ENCODE results near the gene TMEM106C.

The TMEM106C gene, protein sequence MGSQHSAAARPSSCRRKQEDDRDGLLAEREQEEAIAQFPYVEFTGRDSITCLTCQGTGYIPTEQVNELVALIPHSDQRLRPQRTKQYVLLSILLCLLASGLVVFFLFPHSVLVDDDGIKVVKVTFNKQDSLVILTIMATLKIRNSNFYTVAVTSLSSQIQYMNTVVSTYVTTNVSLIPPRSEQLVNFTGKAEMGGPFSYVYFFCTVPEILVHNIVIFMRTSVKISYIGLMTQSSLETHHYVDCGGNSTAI

DNA sequence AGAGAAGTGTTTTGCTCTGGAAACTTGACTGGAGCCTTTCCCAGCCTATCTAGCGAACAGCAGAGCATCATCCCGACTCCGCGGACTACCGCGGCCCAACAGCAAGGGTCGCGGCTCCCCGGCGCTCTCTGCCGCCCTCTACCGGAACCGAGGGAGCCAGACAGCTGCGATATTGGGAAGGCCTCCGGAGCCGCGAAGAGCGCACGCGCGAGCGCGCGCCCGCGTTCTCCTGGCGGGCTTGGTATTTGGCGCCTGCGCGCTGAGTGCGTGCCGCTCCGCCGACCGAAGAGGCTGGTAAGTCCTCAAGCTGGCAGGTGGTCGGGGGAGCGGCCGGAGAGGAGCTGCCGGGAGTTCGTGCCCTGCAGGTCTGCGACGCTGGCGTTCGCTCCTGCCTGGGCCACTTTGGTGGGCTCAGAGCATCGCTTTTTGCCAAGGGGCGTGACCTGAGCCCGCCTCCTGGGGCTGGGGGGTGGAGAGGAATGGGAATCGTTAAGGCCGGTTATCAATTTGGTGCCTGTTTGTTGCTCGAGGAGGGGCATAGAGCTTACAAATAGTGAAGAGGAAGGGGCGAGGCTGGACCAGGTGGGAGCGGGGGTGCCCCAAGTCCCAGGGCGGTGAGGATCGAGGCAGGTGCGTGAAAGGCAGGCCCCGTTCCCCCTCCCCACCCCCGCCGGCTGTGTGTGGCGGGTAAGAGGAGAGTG is at the start of gene TMEM106C:
Gene TMEM106C (plus strand): TSS at position 257 of the 701 bp plus-strand sequence. CDS start 641 bp downstream, outside the sequence.
- TF ChIP-seq, protein P1, sequence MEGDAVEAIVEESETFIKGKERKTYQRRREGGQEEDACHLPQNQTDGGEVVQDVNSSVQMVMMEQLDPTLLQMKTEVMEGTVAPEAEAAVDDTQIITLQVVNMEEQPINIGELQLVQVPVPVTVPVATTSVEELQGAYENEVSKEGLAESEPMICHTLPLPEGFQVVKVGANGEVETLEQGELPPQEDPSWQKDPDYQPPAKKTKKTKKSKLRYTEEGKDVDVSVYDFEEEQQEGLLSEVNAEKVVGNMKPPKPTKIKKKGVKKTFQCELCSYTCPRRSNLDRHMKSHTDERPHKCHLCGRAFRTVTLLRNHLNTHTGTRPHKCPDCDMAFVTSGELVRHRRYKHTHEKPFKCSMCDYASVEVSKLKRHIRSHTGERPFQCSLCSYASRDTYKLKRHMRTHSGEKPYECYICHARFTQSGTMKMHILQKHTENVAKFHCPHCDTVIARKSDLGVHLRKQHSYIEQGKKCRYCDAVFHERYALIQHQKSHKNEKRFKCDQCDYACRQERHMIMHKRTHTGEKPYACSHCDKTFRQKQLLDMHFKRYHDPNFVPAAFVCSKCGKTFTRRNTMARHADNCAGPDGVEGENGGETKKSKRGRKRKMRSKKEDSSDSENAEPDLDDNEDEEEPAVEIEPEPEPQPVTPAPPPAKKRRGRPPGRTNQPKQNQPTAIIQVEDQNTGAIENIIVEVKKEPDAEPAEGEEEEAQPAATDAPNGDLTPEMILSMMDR (IDR thresholded peaks at IDR 0.05; ENCODE audit: low read length, missing control alignments), result peak; percentile 91
- H3K4me3 ChIP-seq (replicated peaks; ENCODE audit: low read depth, low read length), result peak within 1 kb of the TSS; percentile 88
- peak; percentile 91 for DNase-seq (ENCODE audit: low read depth)

DNA sequence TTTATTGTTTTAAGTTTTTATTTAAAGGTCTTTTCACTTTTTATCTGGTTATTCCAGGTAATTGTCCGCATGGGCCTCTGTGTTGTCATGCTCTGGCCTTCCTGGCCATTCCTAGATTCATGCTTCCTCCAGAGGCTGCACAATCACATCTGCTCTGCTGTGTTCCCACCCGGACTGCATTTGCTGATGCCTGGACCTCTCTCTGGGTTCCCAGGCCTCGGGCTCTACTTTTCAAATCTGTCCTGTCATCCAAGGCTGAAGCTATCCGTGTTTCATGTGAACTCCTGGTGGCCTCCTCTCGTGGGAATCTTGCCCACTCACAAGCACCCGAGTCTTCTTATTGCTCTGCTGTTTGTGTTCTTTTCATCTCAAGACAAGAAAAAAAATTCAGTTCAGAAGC is 42.5 kb upstream of the TMEM106C start:
- no peak overlapping the region for H3K4me3 ChIP-seq (replicated peaks; ENCODE audit: low read depth, low read length)
- no peak for DNase-seq (ENCODE audit: low read depth)
- TF ChIP-seq, protein P1 (IDR thresholded peaks at IDR 0.05; ENCODE audit: low read length, missing control alignments), result no peak

DNA sequence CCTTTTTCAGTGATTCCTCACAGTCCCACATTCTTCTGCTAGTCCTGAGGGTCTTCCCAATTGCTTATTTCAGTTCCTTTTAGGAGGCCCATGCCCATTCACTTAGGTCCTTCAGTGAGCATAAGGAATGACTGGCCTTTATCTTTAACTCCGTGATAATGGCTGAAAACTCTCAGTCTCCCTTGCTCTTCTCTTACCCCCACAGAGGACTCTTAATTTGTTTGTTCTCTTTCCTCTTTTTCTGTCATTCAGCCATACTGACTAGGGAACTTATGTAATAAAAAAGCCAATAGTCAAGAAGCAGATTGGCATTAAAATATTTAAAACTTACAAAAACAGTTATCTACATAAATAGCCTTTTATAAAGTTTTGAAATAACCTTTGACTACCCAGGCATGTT is 41.5 kb upstream of the TMEM106C start:
- no peak for DNase-seq (ENCODE audit: low read depth)
- no peak overlapping the region for H3K4me3 ChIP-seq (replicated peaks; ENCODE audit: low read depth, low read length)
- TF ChIP-seq, protein P1 (IDR thresholded peaks at IDR 0.05; ENCODE audit: low read length, missing control alignments), result no peak

DNA sequence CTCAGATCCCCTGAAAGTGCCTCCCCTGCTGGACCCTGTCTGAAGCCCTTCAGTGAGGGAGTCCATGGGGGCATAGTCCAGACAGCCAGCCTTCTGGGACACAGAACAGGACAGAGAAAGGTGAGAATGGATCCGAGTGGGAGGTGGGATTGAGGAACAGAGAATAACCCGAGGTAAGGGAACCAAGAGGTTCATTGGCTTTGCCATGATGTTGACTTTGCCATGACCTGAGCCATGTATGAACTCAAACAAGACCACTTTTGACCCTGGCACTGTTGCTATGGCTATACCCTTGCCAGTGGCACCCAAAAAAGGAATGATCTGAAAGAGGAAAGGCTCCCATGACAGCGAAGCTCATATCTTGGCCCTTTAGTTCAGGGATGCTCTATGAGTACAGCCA is 36.0 kb upstream of the TMEM106C start:
- DNase-seq (ENCODE audit: low read depth), result no peak
- TF ChIP-seq, protein P1 (IDR thresholded peaks at IDR 0.05; ENCODE audit: low read length, missing control alignments), result no peak
- H3K4me3 ChIP-seq (replicated peaks; ENCODE audit: low read depth, low read length), result no peak overlapping the region

DNA sequence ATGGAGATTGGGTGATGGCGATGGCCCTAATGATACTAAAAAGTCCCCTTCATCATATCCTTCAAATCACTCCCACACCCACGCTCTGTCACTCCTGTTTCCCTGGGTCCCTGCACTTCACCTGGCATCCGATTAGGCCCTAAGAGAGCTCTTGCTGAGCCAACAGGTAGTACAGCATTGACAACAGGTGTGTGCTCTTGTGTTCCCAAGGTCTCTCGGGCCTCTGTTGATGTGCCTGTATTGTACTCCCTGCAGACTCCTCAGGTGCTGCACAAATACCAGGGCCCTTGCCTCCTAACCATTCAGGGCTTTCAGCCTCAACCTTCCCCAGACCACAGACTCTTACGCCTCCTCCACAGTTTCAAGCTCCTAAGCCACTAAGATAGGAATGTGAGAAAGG is 32.8 kb upstream of the TMEM106C start:
- DNase-seq (ENCODE audit: low read depth), result no peak
- TF ChIP-seq, protein P1 (IDR thresholded peaks at IDR 0.05; ENCODE audit: low read length, missing control alignments), result no peak
- H3K4me3 ChIP-seq (replicated peaks; ENCODE audit: low read depth, low read length), result no peak overlapping the region

DNA sequence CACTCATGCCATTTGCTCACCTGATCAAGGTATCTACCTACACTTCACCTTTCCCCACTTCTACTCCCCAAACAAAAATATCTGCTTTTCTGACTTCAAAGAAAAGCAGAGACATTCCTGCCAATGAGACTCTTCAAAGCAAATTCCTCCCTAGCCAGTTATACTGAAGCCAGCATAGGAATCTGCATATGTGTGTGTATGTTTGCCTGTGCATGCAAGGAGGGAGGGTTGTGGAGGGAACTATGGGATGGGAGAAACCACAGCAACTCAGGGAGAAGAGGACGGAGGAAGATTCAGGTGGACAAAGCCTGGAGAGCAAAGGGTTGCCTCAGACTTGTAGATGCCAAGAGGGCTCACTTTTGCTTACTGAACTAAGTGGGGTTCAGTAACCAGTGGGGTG is 32.2 kb upstream of the TMEM106C start:
- TF ChIP-seq, protein P1 (IDR thresholded peaks at IDR 0.05; ENCODE audit: low read length, missing control alignments), result no peak
- no peak for DNase-seq (ENCODE audit: low read depth)
- H3K4me3 ChIP-seq (replicated peaks; ENCODE audit: low read depth, low read length), result no peak overlapping the region
